Measurements from ENCODE around the gene EHD3. TPM values are rescaled to one million over a fixed set of nuclear protein-coding genes. Genes with fewer than 3 reads are reported as not detected.

Gene EHD3
- total RNA-seq, 1 donor from 2014 or later = 13.2 TPM

DNA sequence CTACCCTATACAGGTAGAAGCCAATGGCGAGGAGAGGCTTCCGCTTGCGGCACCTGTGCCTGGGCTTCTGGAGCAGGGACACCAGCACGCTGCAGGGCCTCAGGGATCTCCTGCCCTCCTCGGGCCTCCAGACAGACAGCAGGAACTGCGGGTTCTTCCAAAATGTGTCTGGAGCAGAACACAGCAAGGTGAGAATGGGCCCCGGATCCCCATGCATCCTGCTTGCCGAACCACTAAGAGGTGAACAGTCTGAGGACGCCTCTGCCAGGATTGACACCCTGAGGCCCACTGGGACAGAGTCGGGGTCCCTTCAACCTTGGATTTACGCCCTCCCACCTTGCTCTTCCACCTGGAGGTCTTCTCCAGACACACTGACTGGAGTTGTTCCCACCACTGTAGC lies 42.0 kb upstream of the EHD3 start:
- DNase-seq (ENCODE audit: low spot score in 2 of 2, unreplicated experiment in 2 of 2) = no peak
- Mint-ChIP-seq H3K9me3 (no peaks in the 10 kb centered on the region), H3K27me3 (ENCODE audit: low read depth) (peaks cover 17% of the 10 kb centered on the region), H3K27ac (no peak overlapping the region), H3K36me3 (no peaks in the 10 kb centered on the region), H3K4me1 (no peaks in the 10 kb centered on the region), H3K4me3 (no peak overlapping the region)
- TF ChIP-seq, protein P1, sequence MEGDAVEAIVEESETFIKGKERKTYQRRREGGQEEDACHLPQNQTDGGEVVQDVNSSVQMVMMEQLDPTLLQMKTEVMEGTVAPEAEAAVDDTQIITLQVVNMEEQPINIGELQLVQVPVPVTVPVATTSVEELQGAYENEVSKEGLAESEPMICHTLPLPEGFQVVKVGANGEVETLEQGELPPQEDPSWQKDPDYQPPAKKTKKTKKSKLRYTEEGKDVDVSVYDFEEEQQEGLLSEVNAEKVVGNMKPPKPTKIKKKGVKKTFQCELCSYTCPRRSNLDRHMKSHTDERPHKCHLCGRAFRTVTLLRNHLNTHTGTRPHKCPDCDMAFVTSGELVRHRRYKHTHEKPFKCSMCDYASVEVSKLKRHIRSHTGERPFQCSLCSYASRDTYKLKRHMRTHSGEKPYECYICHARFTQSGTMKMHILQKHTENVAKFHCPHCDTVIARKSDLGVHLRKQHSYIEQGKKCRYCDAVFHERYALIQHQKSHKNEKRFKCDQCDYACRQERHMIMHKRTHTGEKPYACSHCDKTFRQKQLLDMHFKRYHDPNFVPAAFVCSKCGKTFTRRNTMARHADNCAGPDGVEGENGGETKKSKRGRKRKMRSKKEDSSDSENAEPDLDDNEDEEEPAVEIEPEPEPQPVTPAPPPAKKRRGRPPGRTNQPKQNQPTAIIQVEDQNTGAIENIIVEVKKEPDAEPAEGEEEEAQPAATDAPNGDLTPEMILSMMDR (IDR thresholded peaks at IDR 0.05; ENCODE audit: unreplicated experiment) = no peak

DNA sequence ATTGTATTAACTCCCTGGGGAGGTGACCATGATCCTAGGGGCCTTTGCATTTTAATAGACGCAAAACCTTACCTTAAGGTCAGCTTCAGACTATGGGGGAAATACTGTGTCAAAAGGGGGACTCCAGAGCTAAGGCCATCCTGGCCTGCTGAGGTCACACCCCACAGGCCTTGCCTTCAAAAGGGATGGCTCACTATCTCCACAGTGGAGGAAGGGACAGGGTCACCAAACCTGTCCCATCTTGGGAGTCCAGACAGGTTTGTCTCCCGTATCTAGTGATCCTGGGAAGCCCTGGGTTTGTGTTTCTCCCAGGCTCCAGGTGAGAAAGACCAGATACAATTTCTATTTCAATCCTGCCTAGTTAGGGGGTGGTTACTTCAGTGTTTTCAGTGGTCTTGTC lies 41.6 kb upstream of the EHD3 start:
- H3K4me3 Mint-ChIP-seq = no peak overlapping the region
- no peak for DNase-seq (ENCODE audit: low spot score in 2 of 2, unreplicated experiment in 2 of 2)
- peaks cover 13% of the 10 kb centered on the region for H3K27me3 Mint-ChIP-seq (ENCODE audit: low read depth)
- no peaks in the 10 kb centered on the region for H3K9me3 Mint-ChIP-seq
- no peaks in the 10 kb centered on the region for H3K36me3 Mint-ChIP-seq
- H3K27ac Mint-ChIP-seq = no peak overlapping the region
- TF ChIP-seq, protein P1 (IDR thresholded peaks at IDR 0.05; ENCODE audit: unreplicated experiment) = no peak
- H3K4me1 Mint-ChIP-seq = no peaks in the 10 kb centered on the region

DNA sequence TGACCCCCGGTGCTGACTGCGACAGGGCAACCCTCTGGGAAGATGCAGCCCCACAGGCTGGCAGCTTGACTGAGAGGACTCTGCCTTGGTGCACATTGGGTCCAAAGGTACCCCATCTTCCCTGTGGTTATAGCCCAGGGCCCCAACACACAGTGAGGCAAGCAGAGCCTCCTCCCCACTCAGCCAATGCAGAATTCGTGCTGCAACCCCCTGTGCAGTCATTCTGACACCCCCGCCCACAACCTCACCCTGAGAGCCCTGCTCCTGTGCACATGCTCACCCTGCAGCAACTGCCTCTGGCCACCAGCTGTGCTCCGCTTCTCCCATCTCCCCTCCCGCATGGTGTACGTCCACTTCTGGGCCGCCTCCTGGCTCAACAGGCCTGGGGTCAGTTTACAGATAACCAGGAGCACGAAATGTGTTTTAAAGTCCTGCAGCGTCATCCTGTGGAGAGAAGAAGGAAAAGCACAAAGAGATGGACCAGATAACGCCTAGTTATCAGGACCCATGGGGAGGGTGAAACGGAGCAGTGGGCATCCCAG lies 41.0 kb upstream of the EHD3 start:
- Mint-ChIP-seq H3K27me3 (ENCODE audit: low read depth) (peaks cover 9% of the 10 kb centered on the region), H3K4me1 (no peaks in the 10 kb centered on the region), H3K27ac (no peak overlapping the region), H3K36me3 (no peaks in the 10 kb centered on the region), H3K9me3 (no peaks in the 10 kb centered on the region), H3K4me3 (no peak overlapping the region)
- TF ChIP-seq, protein P1 (IDR thresholded peaks at IDR 0.05; ENCODE audit: unreplicated experiment) = no peak
- DNase-seq (ENCODE audit: low spot score in 2 of 2, unreplicated experiment in 2 of 2) = no peak

DNA sequence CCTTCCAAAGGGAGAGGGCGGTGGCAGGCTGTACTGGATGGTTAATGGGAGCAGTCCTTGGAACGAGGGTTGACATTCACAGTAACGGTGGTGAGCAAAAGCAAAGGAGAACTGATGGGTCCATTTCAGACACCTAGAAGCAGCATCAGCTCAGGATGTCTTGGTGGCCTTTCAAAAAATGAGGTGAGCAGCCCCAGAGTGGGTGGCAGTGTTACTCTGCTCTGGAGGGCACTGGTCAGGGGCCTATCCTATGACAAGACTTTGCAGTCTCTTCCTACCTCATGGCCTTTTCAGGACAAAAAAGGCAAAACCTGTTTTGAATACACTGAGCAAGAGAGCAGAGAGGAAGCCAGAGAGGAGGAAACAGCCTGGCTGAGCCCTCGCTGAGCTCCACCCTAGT lies 40.1 kb upstream of the EHD3 start:
- TF ChIP-seq, protein P1 (IDR thresholded peaks at IDR 0.05; ENCODE audit: unreplicated experiment) = no peak
- no peaks in the 10 kb centered on the region for H3K4me1 Mint-ChIP-seq
- DNase-seq (ENCODE audit: low spot score in 2 of 2, unreplicated experiment in 2 of 2) = no peak
- no peak overlapping the region for H3K27ac Mint-ChIP-seq
- H3K9me3 Mint-ChIP-seq = peaks cover 2% of the 10 kb centered on the region
- peaks cover 6% of the 10 kb centered on the region for H3K27me3 Mint-ChIP-seq (ENCODE audit: low read depth)
- no peak overlapping the region for H3K4me3 Mint-ChIP-seq
- no peaks in the 10 kb centered on the region for H3K36me3 Mint-ChIP-seq

DNA sequence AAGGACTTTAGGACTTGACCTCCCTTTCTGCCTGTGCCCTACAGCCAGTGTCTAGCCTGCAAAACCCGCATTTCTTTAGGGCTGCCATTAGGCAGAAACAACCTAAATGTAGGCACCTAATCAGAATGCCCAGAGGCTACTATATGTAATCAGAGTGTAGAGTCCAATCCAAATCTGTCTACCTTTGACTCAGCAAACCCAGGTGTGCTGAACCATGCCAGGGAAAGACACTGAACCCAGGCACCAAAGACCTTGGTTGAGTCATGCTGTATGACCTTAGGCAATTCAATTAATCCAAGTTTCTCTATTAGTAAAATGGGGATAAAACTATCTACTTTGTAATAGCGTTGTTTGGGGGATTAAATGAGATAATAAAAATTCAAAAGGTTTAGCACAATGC lies 37.3 kb upstream of the EHD3 start:
- Mint-ChIP-seq H3K4me3 (no peak overlapping the region), H3K9me3 (peaks cover 5% of the 10 kb centered on the region), H3K4me1 (no peaks in the 10 kb centered on the region), H3K27me3 (ENCODE audit: low read depth) (peaks cover 2% of the 10 kb centered on the region), H3K27ac (no peak overlapping the region), H3K36me3 (no peaks in the 10 kb centered on the region)
- DNase-seq (ENCODE audit: low spot score in 2 of 2, unreplicated experiment in 2 of 2) = no peak
- TF ChIP-seq, protein P1 (IDR thresholded peaks at IDR 0.05; ENCODE audit: unreplicated experiment) = no peak

DNA sequence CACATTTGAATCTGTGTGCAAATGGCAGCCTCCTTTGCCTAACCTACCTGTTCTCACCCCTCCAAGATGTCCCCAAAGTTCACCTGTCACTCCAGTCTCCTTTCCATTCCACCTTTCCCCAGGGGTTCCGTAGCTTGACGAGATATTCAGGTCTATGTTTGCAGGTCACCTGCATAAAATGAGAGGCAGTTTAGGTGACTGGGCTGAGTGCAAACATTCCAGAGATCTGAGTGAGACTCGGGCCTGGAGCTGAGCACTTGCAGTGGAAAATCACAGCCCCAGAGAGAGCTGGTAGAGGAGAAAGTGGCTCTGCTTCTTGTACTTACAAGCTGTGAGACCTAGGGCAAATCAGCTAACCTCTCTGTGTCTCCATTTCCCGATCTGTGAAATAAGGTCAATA lies 36.8 kb upstream of the EHD3 start:
- Mint-ChIP-seq H3K27ac (no peak overlapping the region), H3K27me3 (ENCODE audit: low read depth) (peaks cover 3% of the 10 kb centered on the region), H3K4me3 (no peak overlapping the region), H3K9me3 (peaks cover 5% of the 10 kb centered on the region), H3K4me1 (no peaks in the 10 kb centered on the region), H3K36me3 (no peaks in the 10 kb centered on the region)
- TF ChIP-seq, protein P1 (IDR thresholded peaks at IDR 0.05; ENCODE audit: unreplicated experiment) = no peak
- DNase-seq (ENCODE audit: low spot score in 2 of 2, unreplicated experiment in 2 of 2) = no peak
